GM19239 (cell line): ENCODE results near the gene ATP4A.

Experiments used
- DNase-seq: peaks from one replicate; pipeline ENCODE4 v3.0.0; 2011; ENCODE audit warnings: low spot score; ENCODE audit not compliant: insufficient read length
- FAIRE-seq: peaks from 2 replicates; lab custom pipeline; 2011; peaks lifted over from hg19 to GRCh38; lab: Jason Lieb, UNC

Gene ATP4A

GRCh38 chr19:35531291-35531690, 32.2 kb downstream of the ATP4A start:
- DNase-seq: no peak

GRCh38 chr19:35529241-35530218, 33.9 kb downstream of the ATP4A start:
- DNase-seq (no peak), FAIRE-seq (no peak)

More at GRCh38 chr19:35531291-35531690, 32.2 kb downstream of the ATP4A start:
- no peak for FAIRE-seq

DNA sequence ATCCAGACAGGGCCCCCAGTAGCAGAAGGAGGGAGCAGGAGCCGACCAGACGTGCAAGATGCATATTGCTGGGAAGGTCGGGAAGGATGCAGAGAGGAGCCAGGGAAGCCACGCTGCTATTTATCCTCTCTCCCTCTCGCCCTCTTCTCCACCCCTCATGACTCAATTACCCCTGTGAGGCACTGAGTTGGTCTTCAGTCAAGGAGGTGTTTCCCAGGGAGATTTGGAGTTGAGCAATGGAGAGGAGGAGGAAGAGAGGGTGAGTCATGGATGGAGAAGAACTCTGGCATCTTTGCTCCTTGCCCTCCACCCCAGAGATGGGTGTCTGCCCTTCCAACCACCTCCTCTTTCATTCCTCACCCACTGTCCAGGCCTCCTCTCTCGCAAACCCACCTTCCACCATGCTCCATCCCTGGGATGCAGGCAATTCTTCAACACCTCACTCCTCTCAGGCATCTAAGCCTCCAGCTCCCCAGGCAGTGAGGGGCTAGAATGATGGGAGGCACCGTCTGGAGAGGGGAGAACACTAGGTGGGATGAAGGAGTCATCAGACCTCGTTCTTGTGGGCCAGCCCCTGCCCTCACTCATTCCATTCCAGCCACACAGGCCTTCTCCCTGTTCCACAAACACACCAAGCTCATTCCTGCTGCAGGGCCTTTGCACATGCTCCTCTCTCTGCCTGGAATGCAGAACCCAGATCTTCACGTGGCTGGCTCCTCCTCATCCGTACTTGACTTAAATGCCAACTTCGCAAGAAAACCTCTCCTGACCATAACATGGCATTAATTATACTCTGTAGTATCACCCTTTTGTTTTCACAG, 35.0 kb downstream of the ATP4A start, which contains the start of gene SBSN:
Gene SBSN (minus strand): TSS at position 94 of the 821 bp plus-strand sequence. CDS start 30 bp downstream, at position 64.
- DNase-seq (no peak), FAIRE-seq (no peak)

DNA sequence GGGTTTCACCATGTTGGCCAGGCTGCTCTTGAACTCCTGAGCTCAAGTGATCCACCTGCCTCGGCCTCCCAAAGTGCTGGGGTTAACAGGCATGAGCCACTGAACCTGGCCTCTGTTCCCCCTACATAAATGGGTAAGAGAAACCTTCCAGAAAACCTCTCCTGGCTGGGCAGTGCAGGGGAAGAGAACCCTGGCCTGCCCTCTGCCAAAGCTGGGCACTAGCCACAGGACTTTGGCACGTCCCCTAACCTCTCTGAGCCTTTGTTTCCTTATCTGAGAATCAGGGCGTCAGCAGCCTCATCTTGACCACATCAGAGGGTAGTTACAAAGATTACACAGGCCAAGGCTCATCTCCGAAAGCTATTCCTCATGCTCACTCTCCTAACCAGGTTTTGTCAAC, 37.6 kb downstream of the ATP4A start:
- DNase-seq (no peak), FAIRE-seq (no peak)

GRCh38 chr19:35524181-35524837, 39.1 kb downstream of the ATP4A start:
- DNase-seq (no peak), FAIRE-seq (no peak)

- FAIRE-seq (no peak), DNase-seq (no peak)
Observed at GRCh38 chr19:35522745-35523327, 40.6 kb downstream of the ATP4A start.

GRCh38 chr19:35521124-35521743, 42.2 kb downstream of the ATP4A start:
- DNase-seq (no peak), FAIRE-seq (no peak)

DNA sequence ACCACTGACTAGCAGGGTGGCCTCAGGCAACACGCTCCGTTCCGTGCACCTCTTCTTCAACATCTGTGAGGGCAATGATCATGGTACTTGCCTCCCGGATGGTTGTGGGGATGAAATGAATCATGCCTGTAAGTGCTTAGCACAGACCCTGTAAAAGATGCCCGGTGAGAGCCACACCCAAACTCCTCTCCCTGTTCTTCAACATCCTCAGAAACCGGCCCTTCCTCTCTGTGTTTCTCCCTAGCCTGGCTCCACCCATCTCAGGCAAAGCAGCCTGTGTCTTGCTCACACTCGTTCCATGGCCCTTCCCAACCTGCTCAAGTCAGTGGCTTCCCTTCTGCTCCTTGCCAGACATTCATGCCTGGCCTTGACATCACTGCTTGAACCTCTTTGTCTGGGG, 44.2 kb downstream of the ATP4A start:
- FAIRE-seq (no peak), DNase-seq (no peak)

- DNase-seq (no peak), FAIRE-seq (no peak)
Observed at GRCh38 chr19:35518313-35518712, 45.1 kb downstream of the ATP4A start.

GRCh38 chr19:35517342-35517741, 46.1 kb downstream of the ATP4A start:
- DNase-seq: no peak
- no peak for FAIRE-seq

DNA sequence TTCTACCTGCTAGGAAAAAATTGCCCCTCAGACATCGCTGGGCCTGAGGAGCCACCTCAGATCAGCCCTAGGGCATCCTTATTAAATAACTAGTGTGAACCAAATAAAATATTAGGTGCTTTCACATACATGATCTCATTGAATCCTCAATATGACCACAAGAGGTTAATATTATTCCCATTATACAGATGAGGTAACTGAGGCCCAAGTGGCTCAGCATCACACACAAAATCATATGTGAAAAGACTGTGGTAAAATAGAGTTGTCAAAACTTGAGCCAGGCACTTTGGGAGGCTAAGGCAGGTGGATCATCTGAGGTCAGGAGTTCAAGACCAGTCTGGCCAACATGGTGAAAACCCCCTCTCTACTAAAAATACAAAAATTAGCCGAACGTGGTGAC, 47.1 kb downstream of the ATP4A start:
- DNase-seq (no peak), FAIRE-seq (no peak)

GRCh38 chr19:35514282-35514809, 49.1 kb downstream of the ATP4A start:
- FAIRE-seq (no peak), DNase-seq (no peak)

DNA sequence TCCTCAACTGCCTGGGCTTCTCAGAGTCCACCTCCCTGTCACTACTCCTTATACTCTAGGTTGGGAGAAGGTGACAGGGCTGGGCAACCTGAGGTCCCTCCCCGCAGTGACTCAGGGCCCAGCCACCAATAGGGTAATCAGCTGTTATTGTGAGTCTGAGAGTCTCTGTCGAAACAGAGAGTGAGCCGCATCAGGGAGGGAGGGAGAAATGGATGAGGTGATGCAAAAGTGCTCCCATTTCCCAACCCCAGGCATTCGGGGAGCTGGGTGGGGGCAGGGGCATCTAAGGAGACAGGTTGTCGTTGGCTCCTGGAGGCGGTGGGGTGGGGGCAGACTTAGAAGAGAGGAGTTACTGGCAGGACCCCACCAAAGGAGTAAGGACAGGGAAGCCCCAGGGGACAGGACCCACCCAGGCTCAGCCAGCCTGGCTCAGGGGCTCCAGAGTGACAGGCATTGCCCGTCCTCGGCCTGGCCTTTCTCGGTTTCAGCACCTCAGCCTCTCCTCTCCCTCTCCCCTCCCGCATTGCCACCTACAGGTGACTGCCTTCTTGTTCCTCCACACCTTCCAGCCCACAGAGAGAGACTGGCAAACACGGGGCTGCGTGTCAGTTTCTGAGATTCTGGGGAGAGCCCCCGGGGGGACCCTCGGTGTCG, 49.7 kb downstream of the ATP4A start, which contains the start of gene DMKN:
Gene DMKN (minus strand): TSS at position 22 of the 654 bp plus-strand sequence. CDS start 174 bp downstream, outside the sequence.
- FAIRE-seq: no peak
- no peak for DNase-seq

DNA sequence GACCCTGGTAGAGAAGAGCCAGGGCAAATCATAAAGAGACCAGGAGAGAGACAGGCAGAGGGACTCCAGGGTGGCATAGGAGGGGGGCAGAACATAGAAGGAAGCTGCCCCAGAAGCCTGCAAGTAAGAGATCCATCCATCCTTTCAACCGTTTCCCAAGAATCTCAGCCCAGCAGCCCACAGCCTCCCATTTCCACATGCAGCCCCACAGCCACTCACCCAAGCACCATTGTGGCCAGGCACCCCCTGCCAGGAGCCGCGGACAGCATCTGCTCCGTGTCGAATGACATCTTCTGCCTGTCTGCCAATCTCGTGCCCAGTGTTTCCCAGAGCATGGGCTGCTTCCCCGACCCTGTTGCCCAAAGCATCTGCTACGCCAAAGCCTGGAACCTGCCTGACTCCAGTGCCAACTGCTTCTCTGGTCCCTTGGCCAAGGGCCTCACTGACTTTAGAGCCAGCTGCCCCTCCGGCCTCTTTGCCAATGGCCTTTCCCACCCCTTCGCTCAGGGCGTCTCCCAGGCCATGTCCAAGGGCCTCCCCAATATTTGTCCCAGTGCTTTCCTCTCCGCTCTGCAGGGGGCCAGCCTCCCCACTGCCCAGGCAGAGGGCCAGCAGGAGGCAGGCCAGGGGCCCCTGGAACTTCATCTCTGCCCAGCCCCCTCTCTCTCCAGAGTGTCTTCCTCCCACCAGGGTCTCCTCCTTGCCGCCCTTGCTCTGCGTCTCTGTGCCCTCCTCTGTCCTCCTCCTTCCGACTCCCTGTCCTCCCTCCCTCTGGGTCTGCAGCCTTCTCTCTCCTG, 50.4 kb downstream of the ATP4A start:
- DNase-seq (no peak), FAIRE-seq (no peak)

GRCh38 chr19:35511337-35511736, 52.1 kb downstream of the ATP4A start:
- DNase-seq (no peak), FAIRE-seq (no peak)

- peak; percentile 83 for FAIRE-seq
Observed at GRCh38 chr19:35510626-35510964, 52.9 kb downstream of the ATP4A start.

DNA sequence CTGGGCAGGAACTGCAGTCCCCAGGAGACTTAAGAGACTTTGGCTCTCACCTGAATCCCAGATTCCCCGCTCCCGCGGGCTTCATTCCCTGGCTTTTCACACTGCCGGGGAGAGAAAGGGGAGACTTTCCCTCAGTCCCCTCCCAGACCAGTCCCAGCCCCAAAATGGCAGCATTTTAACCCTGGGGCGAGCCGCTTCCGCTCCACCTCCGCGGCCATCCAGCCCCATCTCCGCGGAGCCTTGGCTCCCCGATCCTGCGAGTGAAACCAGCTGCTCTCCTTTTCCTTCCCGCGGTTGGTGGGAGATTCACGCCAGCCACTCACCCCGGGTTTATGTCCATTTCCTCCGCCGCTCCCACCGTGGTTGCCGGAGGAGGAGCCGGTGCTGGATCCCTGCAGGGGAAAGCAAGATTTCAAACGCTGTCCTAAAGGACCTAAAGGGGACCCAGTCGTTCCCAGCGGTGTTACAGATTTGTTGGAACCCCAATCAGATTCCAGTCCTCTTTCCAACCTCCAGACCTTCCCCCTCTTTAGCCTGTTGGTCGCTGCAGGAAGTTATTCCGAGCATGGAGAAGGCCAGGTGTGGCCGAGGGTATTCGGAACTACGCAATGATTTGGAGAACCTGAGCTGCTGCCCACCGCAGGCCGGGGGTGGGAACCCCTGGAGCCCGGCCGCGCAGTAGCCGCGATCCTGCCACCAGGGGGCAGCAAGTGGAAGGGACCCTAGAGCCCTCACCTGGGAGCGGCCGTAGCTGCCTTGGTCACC, 53.4 kb downstream of the ATP4A start:
- DNase-seq (peak; percentile 92), FAIRE-seq (peak; percentile 59)

More at GRCh38 chr19:35510626-35510964, 52.9 kb downstream of the ATP4A start:
- DNase-seq: no peak
